SH-SY5Y (cell line): ENCODE data around the gene SNRNP35.

Source experiments
- GATA2 ChIP-seq: IDR thresholded peaks from 2 replicates; pipeline ENCODE4 v1.6.1; 2011; ENCODE audit warnings: mild to moderate bottlenecking, low read depth, low read length
- GATA3 ChIP-seq: IDR thresholded peaks from 2 replicates; pipeline ENCODE4 v1.6.1; 2011; ENCODE audit warnings: low read depth, mild to moderate bottlenecking, low read length, moderate library complexity

DNA sequence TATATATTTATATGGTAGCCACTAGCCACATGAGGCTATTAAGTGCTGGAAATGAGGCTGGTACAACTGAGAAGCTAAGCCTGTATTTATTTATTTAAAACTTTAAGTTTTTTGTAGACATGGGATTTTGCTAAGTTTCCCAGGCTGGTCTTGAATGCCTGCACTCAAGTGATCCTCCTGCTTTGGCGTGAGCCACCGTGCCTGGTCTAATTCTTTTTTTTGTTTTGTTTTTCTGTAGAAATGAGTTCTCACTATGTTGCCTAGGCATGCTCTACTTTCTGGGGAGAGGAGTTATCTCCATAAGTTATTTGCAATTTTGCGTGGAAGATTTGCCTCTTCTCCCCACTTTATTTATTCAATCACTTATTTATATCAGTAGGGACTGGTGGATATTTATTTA lies 4.8 kb upstream of the SNRNP35 start:
- no peak for TF ChIP-seq GATA3
- TF ChIP-seq GATA2 = no peak
